VCaP (cell line): ENCODE data around the gene FERMT3.
"Not testable (repeated sequence)": the region's sequence is repeated elsewhere in the genome, so short reads cannot be mapped to it uniquely, and the experiment has no call there.

ENCODE experiments used
- H3K27ac ChIP-seq: fragments of 450-650 bp; 2 replicates; pipeline ENCODE4 v1.5.1; 2017
- TF ChIP-seq, protein P1 (sequence below): fragments of 450-650 bp; conservative IDR thresholded peaks from 2 replicates; pipeline ENCODE4 v1.5.1; 2017; ENCODE audit warnings: mild to moderate bottlenecking, moderate library complexity

The FERMT3 gene

DNA sequence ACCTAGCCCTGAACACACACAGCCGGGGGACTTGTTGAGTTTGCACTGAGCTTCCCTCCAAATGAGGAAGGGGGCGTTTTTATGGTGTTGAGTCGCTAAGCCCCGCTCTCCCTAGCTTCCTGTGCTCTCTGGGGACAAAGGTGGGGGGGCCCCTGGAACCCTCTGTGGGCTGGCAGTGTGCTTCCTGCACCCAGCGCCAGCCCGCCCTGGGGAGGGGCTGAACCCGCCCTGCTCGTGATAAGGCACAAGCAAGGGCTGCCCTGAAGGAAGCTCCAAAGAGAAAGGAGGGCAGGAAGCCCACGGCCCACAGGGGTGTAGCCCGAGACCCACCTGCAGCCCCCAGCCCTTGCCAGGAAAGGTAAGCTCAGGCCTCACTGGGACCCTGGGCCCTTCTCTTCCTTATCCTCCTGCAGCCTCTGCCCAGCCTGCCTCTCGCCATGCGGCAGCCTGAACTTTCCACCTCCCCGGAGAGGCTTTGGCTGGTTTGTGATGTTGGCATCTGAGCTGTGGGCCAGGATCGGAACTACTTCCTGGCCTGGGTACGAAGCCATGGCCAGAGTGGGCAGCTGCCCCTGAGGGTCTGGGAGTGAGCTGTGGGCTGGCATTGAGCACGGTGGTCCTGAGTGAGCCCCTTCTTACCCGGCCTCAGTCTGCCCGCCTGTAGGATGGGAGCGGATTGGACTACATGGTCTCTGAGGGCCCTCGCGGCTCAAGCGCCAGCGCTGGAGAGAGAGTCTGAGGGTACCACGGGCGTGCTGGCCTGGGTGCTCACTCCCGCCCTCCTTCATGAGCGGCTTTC lies at the start of gene FERMT3:
Gene FERMT3, plus strand, starts transcription at position 265 of the 799 bp plus-strand sequence. CDS start 644 bp downstream, outside the sequence.
- TF ChIP-seq, protein P1, sequence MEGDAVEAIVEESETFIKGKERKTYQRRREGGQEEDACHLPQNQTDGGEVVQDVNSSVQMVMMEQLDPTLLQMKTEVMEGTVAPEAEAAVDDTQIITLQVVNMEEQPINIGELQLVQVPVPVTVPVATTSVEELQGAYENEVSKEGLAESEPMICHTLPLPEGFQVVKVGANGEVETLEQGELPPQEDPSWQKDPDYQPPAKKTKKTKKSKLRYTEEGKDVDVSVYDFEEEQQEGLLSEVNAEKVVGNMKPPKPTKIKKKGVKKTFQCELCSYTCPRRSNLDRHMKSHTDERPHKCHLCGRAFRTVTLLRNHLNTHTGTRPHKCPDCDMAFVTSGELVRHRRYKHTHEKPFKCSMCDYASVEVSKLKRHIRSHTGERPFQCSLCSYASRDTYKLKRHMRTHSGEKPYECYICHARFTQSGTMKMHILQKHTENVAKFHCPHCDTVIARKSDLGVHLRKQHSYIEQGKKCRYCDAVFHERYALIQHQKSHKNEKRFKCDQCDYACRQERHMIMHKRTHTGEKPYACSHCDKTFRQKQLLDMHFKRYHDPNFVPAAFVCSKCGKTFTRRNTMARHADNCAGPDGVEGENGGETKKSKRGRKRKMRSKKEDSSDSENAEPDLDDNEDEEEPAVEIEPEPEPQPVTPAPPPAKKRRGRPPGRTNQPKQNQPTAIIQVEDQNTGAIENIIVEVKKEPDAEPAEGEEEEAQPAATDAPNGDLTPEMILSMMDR = no peak
- peak within 1 kb of the TSS; percentile 19 for H3K27ac ChIP-seq

DNA sequence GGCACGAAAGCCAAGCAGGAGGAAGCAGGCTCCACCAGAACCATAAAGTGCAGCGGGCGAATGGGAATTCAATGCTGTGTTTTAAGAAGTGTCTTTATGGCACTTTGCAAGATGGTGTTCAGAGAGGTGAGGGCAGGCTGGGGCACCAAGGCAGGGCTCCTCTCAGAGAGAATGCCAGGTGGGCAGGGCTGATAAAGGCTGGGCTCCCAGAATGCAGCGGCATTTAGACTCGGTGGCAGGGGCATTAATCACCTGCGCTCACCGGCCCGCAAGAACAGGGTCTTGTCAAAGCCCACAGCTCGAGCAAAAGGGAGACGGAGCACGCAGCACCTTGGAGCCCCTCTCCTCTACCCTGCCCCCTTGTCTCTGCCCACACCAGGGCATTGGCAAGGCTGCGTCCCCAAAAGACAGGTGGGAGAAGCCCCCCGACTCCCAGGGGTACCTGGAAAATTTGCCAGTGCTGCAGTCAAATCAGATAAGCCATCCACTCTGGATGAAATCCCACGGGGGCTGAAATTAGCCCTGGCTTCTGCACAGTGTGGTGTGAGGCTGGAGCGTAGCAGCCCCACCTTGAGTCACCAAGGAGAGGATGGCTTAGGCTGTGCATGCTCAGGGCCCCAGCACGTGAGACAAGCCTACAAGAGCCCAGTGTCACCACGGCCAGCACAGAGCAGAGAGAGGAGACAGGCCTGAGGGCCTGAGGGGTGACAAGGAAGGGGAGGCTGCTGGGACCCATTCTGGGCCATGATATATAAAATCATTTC lies 48.7 kb upstream of the FERMT3 start:
- TF ChIP-seq, protein P1 = no peak
- H3K27ac ChIP-seq = no peak overlapping the region

DNA sequence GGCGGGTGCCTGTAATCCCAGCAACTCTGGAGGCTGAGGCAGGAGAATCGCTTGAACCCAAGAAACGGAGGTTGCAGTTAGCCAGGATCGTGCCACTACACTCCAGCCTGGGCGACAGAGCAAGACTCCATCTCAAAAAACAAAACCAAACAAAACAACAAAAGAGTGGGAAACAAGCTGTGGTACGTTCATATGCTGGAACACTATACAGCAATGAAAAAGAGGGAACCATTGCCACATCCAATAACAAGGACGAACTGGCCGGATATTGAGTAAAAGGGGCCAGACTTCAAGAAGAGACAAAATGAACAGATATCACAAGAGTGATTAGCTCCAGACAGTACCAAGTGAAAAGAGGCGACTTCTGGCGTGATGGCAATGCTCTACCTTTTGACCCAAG lies 45.5 kb upstream of the FERMT3 start:
- H3K27ac ChIP-seq = no peak overlapping the region
- TF ChIP-seq, protein P1 = no peak

DNA sequence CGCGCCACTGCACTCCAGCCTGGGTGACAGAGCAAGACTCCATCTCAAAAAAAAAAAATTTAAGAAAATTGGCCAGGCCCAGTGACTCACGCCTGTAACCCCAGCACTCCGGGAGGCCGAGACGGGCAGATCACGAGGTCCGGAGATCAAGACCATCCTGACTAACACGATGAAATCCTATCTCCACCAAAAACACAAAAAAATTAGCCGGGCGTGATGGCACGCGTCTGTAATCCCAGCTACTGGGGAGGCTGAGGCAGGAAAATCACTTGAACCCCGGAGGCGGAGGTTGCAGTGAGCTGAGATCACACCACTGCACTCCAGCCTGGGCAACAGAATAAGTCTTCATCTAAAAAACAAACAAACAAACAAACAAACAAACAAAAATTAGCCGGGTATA lies 43.8 kb upstream of the FERMT3 start:
- not testable (repeated sequence) for H3K27ac ChIP-seq

DNA sequence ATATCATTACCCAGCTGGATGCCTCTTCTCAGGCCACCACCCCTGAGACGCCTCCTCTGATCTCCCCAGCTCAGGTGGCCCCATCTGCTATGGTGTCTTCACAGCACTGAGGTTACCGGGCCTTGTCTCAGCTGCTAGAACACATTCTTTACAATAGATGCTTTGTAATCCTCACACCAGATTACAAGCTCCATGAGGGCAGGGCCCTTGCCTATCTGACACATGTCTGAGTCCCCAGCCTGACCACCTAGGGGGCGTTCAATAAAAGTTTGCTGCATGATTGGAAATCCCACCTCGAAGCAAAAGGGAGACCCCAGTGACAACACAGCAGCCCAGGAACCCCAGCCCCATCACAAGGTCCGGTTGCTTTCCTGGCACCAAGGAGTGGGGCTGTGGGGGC lies 42.6 kb upstream of the FERMT3 start:
- TF ChIP-seq, protein P1 = peak; percentile 12; the same call in 1 of the 2 replicates
- H3K27ac ChIP-seq = peak overlapping the region; percentile 100

DNA sequence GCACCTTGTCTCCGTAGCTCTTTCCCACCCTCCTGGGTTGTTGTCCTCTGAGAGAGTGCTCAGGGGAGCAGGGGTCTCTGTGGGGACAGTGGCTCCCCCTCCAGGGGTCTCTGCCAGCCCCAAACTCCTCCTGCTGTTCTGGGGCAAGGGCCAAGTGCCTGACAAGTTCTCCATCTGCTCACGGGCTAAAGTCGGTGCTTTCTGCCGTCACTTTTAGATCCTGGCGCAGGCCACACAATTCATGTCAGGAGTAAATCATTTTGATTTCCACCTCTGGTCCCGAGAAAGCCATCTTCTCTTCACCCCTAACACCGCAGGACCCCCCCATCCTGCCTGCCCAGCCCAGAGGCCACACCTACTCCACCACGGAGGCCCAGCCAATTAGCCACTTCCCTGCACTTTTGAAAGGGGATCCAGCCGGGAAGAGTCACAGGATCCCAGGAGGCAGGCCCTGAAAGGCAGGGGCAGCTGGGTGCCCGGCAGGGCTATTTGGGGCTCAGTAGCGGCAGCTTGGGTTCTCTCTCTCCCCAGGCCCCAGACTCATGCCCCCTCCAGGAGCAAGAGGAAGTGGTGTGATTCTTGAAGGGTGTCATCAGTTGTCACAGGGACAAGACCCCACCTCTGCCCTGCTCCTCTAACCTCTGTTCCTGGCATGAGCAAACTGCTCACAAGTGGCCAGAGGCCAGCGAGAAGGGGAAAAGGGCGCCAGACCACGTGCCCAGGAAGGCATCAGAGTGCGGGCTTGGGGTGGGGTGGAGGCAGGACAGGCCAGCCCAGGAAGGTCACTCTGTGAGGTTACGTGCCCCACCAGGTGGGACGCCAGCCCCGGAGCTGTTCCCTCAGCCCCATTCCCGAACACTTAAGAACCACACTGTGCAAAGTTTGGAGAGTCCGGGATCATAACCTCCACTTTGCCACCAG lies 41.9 kb upstream of the FERMT3 start:
- TF ChIP-seq, protein P1 = no peak
- H3K27ac ChIP-seq = peak overlapping the region; percentile 100

DNA sequence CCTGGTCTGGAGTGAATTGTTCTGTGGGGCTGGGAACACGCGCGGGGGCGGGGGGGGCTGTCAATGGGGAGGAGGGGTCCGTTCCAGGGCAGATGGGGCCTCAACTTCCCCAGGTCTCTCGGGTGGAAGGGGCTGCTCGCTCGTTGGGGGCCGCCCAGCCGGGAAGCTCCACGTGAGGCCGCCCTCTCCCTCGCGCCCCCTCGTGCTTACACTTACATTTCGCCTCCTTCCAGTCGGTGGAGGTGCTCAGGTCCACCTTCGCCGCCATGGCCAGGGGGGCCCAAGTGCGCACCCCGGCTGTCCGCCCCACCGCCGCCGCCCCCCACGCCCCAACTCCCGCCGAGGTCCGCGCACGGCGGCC lies 41.1 kb upstream of the FERMT3 start:
- TF ChIP-seq, protein P1 = peak; percentile 62
- H3K27ac ChIP-seq = peak overlapping the region; percentile 100
